Prostate gland (tissue), 1 donor: ENCODE results near the gene MAGI2.

Source experiments
- POLR2A ChIP-seq: fragments of 450-650 bp; IDR thresholded peaks from one replicate; pipeline ENCODE4 v1.6.1; 2016; ENCODE audit warnings: antibody characterized with exemption, mild to moderate bottlenecking
- POLR2AphosphoS5 ChIP-seq: sonication (generic); formaldehyde crosslinking; IDR thresholded peaks from one replicate; pipeline ENCODE4 v1.6.1; 2017; ENCODE audit warnings: antibody characterized with exemption

- TF ChIP-seq POLR2AphosphoS5 (no peak), POLR2A (no peak)
Observed at GRCh38 chr7:78702770-78703169, 750.7 kb downstream of the MAGI2 start.
